Measurements from ENCODE around the gene NLRX1.
"Not testable (repeated sequence)": the region's sequence is repeated elsewhere in the genome, so short reads cannot be mapped to it uniquely, and the experiment has no call there.

NLRX1 gene

GRCh38 chr11:119154178-119154577 is 14.3 kb upstream of the NLRX1 start:
- no peak for DNase-seq (ENCODE audit: low read depth in 2 of 2)

GRCh38 chr11:119155733-119156492 is 12.6 kb upstream of the NLRX1 start:
- DNase-seq (ENCODE audit: low read depth in 2 of 2) = no peak

DNA sequence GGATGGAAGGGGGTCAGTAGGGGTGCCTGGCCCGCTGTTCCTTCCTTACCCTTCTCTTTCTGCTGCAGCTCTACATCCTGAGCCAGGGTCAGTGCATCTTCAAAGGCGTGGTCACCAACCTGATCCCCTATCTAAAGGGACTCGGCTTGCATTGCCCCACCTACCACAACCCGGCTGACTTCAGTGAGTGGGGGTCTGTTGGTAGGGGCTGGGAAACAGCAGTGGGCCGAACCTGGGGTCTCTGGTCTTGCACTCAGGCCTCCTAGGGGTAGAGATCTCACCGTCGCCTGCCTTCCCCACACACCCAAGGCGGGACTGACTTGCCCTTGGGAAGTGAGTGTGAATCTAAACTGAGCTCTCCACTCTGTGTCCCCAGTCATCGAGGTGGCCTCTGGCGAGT is 12.0 kb upstream of the NLRX1 start:
- DNase-seq (ENCODE audit: low read depth in 2 of 2) = no peak

GRCh38 chr11:119157063-119157462 is 11.5 kb upstream of the NLRX1 start:
- DNase-seq (ENCODE audit: low read depth in 2 of 2) = no peak

DNA sequence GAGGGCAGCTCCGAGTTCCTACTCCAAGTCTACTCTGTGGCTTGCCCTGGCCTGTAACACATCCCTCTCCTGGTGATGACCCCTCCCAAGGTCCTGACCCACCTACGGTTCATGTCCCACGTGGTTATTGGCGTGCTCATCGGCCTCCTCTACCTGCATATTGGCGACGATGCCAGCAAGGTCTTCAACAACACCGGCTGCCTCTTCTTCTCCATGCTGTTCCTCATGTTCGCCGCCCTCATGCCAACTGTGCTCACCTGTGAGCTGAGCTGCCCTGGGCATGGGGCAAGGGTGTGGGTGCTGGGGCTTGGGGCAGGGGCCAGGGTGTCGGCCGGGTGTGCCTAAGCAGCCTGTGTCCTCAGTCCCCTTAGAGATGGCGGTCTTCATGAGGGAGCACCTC is 10.1 kb upstream of the NLRX1 start:
- no peak for DNase-seq (ENCODE audit: low read depth in 2 of 2)

DNA sequence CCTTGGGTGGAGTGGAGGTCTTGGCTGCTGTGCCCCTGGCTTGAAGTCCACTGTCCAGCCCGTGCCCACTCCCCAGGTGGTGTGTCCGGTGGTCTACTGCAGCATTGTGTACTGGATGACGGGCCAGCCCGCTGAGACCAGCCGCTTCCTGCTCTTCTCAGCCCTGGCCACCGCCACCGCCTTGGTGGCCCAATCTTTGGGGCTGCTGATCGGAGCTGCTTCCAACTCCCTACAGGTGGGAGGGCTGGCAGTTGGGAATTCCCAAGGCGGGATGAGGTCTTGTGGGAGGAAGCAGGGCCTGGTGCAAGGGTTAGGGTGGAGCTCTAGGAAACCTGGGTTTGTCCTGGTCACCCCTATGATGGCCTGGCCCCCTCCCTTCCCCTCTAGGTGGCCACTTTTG is 8.4 kb upstream of the NLRX1 start:
- DNase-seq (ENCODE audit: low read depth in 2 of 2) = no peak

- no peak for DNase-seq (ENCODE audit: low read depth in 2 of 2)
These were observed 6.7 kb upstream of the NLRX1 start for GRCh38 chr11:119161871-119162270.

- DNase-seq (ENCODE audit: low read depth in 2 of 2) = no peak
These were observed 2.0 kb upstream of the NLRX1 start for GRCh38 chr11:119166368-119167076.

GRCh38 chr11:119167077-119167458 is 1.5 kb upstream of the NLRX1 start:
- not testable (repeated sequence) for DNase-seq (ENCODE audit: low read depth in 2 of 2)

DNA sequence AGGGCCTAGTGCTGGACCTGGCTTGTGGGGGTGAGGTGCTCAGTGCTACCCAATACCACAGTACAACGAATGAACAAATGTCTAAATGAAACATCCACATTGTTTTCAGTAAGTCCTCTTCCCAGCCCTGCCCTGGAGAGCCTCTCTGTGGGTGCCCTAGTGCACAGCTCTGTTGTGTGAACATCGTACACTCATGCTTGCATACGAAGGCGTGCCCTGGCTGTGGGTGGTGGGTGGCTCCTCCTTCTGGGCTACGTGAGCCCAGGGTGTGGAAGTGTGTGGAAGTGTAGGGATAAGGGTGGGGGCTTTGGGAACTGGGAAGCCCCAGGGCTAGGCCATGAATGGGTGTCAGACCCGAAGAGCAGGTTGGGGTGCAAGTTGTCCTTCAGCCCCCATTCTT is 592 bp upstream of the NLRX1 start:
- no peak for DNase-seq (ENCODE audit: low read depth in 2 of 2)

GRCh38 chr11:119169282-119169719 is 776 bp downstream of the NLRX1 start:
- peak in 1 of 2 donors; percentile 16 for DNase-seq (ENCODE audit: low read depth in 2 of 2)

GRCh38 chr11:119172513-119172912 is 4.0 kb downstream of the NLRX1 start:
- no peak for DNase-seq (ENCODE audit: low read depth in 2 of 2)

DNA sequence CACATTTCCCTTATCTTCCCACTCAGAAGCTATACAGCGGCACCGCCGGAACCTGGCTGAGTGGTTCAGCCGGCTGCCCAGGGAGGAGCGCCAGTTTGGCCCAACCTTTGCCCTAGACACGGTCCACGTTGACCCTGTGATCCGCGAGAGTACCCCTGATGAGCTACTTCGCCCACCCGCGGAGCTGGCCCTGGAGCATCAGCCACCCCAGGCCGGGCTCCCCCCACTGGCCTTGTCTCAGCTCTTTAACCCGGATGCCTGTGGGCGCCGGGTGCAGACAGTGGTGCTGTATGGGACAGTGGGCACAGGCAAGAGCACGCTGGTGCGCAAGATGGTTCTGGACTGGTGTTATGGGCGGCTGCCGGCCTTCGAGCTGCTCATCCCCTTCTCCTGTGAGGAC is 4.9 kb downstream of the NLRX1 start:
- no peak for DNase-seq (ENCODE audit: low read depth in 2 of 2)

- no peak for DNase-seq (ENCODE audit: low read depth in 2 of 2)
These were observed 7.1 kb downstream of the NLRX1 start for GRCh38 chr11:119175493-119176077.

DNA sequence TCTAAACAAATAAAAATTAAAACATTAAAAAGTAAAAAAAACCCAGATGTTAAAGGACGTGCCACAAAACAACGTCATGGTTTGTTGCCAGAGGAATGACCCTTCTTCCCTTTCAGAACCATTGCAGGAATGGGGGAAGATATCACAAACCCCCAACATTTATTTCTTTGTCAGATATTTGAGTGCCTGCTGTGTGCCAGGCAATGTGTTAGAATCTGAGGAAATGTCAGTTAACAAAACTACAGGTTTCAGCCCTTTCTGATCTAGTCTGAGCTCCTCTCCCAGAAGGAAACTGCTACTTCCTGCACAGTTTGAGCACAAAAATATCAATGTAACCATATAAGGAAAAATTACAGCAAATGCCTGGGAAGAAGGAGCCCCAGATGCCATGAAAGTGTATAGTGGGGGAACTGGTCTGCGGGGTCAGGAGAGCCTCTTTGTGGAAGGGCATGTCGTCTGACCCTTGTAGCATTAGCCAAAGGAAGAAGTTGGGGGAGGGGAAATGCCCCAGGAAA is 9.7 kb downstream of the NLRX1 start:
- DNase-seq (ENCODE audit: low read depth in 2 of 2) = no peak

DNA sequence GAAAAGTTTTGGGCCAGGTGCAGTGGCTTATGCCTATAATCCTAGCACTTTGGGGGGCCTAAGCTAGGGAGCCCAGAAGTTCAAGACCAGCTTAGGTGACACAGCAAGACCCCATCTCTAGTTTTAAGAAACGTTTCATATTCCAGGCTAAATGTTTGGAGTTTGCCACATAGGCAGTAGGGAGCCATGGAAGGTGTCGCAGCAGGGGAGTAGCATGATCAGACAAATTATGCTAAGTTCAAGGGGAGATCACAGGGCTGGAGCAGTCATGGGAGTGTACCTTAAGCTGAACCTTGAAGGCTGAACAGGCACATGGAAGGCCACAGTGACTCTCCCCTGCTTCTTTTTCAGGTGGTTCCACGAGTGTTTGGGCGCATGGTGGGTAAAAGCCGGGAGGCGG is 10.8 kb downstream of the NLRX1 start:
- DNase-seq (ENCODE audit: low read depth in 2 of 2) = no peak

GRCh38 chr11:119179983-119180382 is 11.5 kb downstream of the NLRX1 start:
- no peak for DNase-seq (ENCODE audit: low read depth in 2 of 2)

GRCh38 chr11:119180729-119181676 is 12.5 kb downstream of the NLRX1 start:
- DNase-seq (ENCODE audit: low read depth in 2 of 2) = no peak

- no peak for DNase-seq (ENCODE audit: low read depth in 2 of 2)
These were observed 13.3 kb downstream of the NLRX1 start for GRCh38 chr11:119181677-119182412.

- not testable (repeated sequence) for DNase-seq (ENCODE audit: low read depth in 2 of 2)
These were observed 15.9 kb downstream of the NLRX1 start for GRCh38 chr11:119184399-119184798.

All from activated CD4-positive, alpha-beta T cell treated with anti-CD3 and anti-CD28 coated beads for 24 hours (primary cell).